ENCODE results near the gene CCDC47. TPM values are rescaled to one million over a fixed set of nuclear protein-coding genes. Genes with fewer than 3 reads are reported as not detected.

CCDC47 gene
- total RNA-seq, 1 donor, result 77.1 TPM

- H3K9me3 ChIP-seq (ENCODE audit: low read depth, low read length), result no peaks in the 10 kb centered on the region
- H3K27ac ChIP-seq (ENCODE audit: low read depth, low read length), result no peak overlapping the region
- no peaks in the 10 kb centered on the region for H3K27me3 ChIP-seq (ENCODE audit: insufficient read depth, low read length)
- H4K20me1 ChIP-seq (ENCODE audit: insufficient read depth, low read length), result peaks cover 13% of the 10 kb centered on the region
- peaks cover 24% of the 10 kb centered on the region for H3K79me2 ChIP-seq (ENCODE audit: insufficient read depth, low read length)
- H3K4me3 ChIP-seq (ENCODE audit: insufficient read depth, low read length), result no peak overlapping the region
- DNase-seq (ENCODE audit: insufficient read length, low spot score, missing footprints), result peak; percentile 36
- H2AFZ ChIP-seq (ENCODE audit: low read length), result no peak overlapping the region
- H3K4me2 ChIP-seq (ENCODE audit: insufficient read depth, low read length), result no peak overlapping the region
- peaks cover 98% of the 10 kb centered on the region for H3K36me3 ChIP-seq (ENCODE audit: insufficient read depth, low read length)
- TF ChIP-seq, protein P1, sequence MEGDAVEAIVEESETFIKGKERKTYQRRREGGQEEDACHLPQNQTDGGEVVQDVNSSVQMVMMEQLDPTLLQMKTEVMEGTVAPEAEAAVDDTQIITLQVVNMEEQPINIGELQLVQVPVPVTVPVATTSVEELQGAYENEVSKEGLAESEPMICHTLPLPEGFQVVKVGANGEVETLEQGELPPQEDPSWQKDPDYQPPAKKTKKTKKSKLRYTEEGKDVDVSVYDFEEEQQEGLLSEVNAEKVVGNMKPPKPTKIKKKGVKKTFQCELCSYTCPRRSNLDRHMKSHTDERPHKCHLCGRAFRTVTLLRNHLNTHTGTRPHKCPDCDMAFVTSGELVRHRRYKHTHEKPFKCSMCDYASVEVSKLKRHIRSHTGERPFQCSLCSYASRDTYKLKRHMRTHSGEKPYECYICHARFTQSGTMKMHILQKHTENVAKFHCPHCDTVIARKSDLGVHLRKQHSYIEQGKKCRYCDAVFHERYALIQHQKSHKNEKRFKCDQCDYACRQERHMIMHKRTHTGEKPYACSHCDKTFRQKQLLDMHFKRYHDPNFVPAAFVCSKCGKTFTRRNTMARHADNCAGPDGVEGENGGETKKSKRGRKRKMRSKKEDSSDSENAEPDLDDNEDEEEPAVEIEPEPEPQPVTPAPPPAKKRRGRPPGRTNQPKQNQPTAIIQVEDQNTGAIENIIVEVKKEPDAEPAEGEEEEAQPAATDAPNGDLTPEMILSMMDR (IDR thresholded peaks at IDR 0.05; ENCODE audit: extremely low read depth, low read depth, low read length), result no peak
- H3K4me1 ChIP-seq (ENCODE audit: insufficient read depth, low read length), result peaks cover 2% of the 10 kb centered on the region
Measured at GRCh38 chr17:63817736-63818385, 44.5 kb upstream of the CCDC47 start.

DNA sequence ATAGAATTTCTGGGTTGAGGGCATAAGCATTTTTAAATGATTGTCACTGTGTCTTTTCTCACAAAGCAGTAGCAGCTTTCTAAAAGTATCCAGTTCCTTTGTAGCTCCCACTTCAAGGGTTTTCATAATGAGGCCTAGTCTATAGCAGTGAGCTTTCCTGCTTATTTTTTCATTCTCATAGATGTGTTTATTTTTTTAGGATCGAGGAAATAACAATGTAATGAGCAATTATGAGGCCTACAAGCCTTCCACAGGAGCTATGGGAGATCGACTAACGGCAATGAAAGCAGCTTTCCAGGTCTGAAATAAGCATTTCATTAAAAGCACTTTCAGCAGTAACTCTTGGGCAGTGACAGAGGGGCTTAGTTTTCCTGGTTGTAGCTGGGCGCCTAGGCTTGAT lies 43.3 kb upstream of the CCDC47 start:
- peak overlapping the region; percentile 1 for H3K27ac ChIP-seq (ENCODE audit: low read depth, low read length)
- no peak for DNase-seq (ENCODE audit: insufficient read length, low spot score, missing footprints)
- peaks cover 10% of the 10 kb centered on the region for H4K20me1 ChIP-seq (ENCODE audit: insufficient read depth, low read length)
- no peaks in the 10 kb centered on the region for H3K27me3 ChIP-seq (ENCODE audit: insufficient read depth, low read length)
- no peak overlapping the region for H3K4me2 ChIP-seq (ENCODE audit: insufficient read depth, low read length)
- no peaks in the 10 kb centered on the region for H3K9me3 ChIP-seq (ENCODE audit: low read depth, low read length)
- H3K36me3 ChIP-seq (ENCODE audit: insufficient read depth, low read length), result peaks cover 95% of the 10 kb centered on the region
- TF ChIP-seq, protein P1 (IDR thresholded peaks at IDR 0.05; ENCODE audit: extremely low read depth, low read depth, low read length), result no peak
- peaks cover 2% of the 10 kb centered on the region for H3K4me1 ChIP-seq (ENCODE audit: insufficient read depth, low read length)
- no peak overlapping the region for H2AFZ ChIP-seq (ENCODE audit: low read length)
- H3K79me2 ChIP-seq (ENCODE audit: insufficient read depth, low read length), result peaks cover 17% of the 10 kb centered on the region
- no peak overlapping the region for H3K4me3 ChIP-seq (ENCODE audit: insufficient read depth, low read length)

GRCh38 chr17:63816123-63816522 lies 42.7 kb upstream of the CCDC47 start:
- H3K4me1 ChIP-seq (ENCODE audit: insufficient read depth, low read length), result peaks cover 2% of the 10 kb centered on the region
- TF ChIP-seq, protein P1 (IDR thresholded peaks at IDR 0.05; ENCODE audit: extremely low read depth, low read depth, low read length), result no peak
- no peaks in the 10 kb centered on the region for H3K27me3 ChIP-seq (ENCODE audit: insufficient read depth, low read length)
- H3K36me3 ChIP-seq (ENCODE audit: insufficient read depth, low read length), result peaks cover 95% of the 10 kb centered on the region
- H3K27ac ChIP-seq (ENCODE audit: low read depth, low read length), result no peak overlapping the region
- no peak overlapping the region for H3K4me2 ChIP-seq (ENCODE audit: insufficient read depth, low read length)
- no peaks in the 10 kb centered on the region for H3K9me3 ChIP-seq (ENCODE audit: low read depth, low read length)
- DNase-seq (ENCODE audit: insufficient read length, low spot score, missing footprints), result no peak
- H3K79me2 ChIP-seq (ENCODE audit: insufficient read depth, low read length), result peaks cover 14% of the 10 kb centered on the region
- H4K20me1 ChIP-seq (ENCODE audit: insufficient read depth, low read length), result peaks cover 6% of the 10 kb centered on the region
- no peak overlapping the region for H2AFZ ChIP-seq (ENCODE audit: low read length)
- H3K4me3 ChIP-seq (ENCODE audit: insufficient read depth, low read length), result no peak overlapping the region

GRCh38 chr17:63809970-63810369 lies 36.6 kb upstream of the CCDC47 start:
- Histone ChIP-seq H4K20me1 (ENCODE audit: insufficient read depth, low read length) (peaks cover 5% of the 10 kb centered on the region), H3K79me2 (ENCODE audit: insufficient read depth, low read length) (peaks cover 8% of the 10 kb centered on the region), H3K27ac (ENCODE audit: low read depth, low read length) (no peak overlapping the region), H3K4me1 (ENCODE audit: insufficient read depth, low read length) (no peaks in the 10 kb centered on the region), H3K4me3 (ENCODE audit: insufficient read depth, low read length) (no peak overlapping the region), H3K9me3 (ENCODE audit: low read depth, low read length) (no peaks in the 10 kb centered on the region), H3K4me2 (ENCODE audit: insufficient read depth, low read length) (no peak overlapping the region), H3K36me3 (ENCODE audit: insufficient read depth, low read length) (peaks cover 92% of the 10 kb centered on the region), H3K27me3 (ENCODE audit: insufficient read depth, low read length) (no peaks in the 10 kb centered on the region), H2AFZ (ENCODE audit: low read length) (no peak overlapping the region)
- TF ChIP-seq, protein P1 (IDR thresholded peaks at IDR 0.05; ENCODE audit: extremely low read depth, low read depth, low read length), result no peak
- DNase-seq (ENCODE audit: insufficient read length, low spot score, missing footprints), result no peak
